Measurements from ENCODE around the gene ASTN2.

Gene ASTN2

DNA sequence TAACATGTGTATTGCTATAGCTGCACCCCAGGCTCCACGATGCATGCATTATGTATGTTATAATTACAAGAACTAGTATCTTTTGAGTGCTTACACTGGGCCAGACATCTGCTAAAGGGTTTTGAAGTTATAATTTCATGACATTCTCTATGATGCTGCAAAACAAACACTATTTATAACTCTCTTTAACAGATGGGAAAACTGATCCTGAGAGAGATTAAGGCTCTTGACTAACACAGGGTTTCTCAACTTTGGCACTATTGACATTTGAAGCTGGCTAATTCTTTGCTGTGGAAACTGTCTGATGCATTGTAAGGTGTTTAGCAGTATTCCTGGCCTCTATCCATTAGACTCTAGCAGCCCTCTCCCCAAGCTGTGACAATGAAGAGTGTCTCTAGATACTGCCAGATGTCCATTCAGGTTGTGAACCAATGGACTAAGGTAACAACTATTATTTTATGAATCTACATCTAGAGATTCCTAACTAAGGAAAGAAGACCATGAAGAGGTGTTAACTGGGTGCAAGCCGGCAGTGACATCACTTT is 258.6 kb downstream of the ASTN2 start:
- in situ Hi-C loops (cut with MboI; ENCODE audit: low pct_unique_long_range_greater_than_20kb, low sequenced_read_pairs, unreplicated experiment), result no loop called here
- TF ChIP-seq, protein P1, sequence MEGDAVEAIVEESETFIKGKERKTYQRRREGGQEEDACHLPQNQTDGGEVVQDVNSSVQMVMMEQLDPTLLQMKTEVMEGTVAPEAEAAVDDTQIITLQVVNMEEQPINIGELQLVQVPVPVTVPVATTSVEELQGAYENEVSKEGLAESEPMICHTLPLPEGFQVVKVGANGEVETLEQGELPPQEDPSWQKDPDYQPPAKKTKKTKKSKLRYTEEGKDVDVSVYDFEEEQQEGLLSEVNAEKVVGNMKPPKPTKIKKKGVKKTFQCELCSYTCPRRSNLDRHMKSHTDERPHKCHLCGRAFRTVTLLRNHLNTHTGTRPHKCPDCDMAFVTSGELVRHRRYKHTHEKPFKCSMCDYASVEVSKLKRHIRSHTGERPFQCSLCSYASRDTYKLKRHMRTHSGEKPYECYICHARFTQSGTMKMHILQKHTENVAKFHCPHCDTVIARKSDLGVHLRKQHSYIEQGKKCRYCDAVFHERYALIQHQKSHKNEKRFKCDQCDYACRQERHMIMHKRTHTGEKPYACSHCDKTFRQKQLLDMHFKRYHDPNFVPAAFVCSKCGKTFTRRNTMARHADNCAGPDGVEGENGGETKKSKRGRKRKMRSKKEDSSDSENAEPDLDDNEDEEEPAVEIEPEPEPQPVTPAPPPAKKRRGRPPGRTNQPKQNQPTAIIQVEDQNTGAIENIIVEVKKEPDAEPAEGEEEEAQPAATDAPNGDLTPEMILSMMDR (IDR thresholded peaks at IDR 0.05; ENCODE audit: extremely low read depth, insufficient read depth, missing control alignments), result no peak
- no peak for DNase-seq (ENCODE audit: low spot score)

DNA sequence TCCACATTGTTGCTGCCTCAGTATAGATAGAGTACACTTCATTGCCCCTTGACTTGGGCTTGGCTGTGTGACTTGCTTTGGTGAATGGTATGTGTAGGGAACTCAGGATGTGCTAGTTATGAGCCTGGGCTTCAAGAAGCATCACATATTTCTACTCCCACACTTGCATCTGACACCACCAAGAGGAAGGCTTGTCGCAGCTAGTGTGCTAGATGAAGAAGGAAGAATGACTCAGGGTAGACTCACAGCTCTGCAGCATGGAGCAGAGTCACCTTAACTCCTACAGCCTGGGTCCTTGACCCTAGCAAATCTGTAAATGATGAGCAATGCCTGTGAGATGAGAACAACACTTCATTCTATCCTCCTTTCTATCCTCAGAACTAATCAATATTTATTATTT is 261.8 kb downstream of the ASTN2 start:
- TF ChIP-seq, protein P1 (IDR thresholded peaks at IDR 0.05; ENCODE audit: extremely low read depth, insufficient read depth, missing control alignments), result no peak
- DNase-seq (ENCODE audit: low spot score), result no peak
- in situ Hi-C loops (cut with MboI; ENCODE audit: low pct_unique_long_range_greater_than_20kb, low sequenced_read_pairs, unreplicated experiment), result no loop called here

DNA sequence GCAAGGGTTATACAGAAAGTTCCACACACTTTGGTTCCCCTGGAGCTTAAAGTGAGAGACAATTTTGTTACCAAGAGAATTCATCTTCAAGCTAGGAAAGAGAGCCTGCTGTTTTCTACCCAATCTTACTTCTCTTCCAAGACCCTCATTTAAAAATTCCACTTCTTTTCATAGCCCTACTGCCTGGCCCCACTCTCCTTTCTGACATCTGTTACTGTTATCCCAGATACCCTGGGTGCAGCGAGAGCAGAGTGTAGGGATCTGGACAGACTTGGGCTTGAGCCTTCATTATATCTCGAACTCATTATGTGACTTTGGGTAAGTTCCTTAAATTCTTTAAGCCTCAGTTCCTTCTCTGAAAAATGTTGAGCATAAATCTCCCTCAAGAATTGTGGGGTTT is 263.1 kb downstream of the ASTN2 start:
- TF ChIP-seq, protein P1 (IDR thresholded peaks at IDR 0.05; ENCODE audit: extremely low read depth, insufficient read depth, missing control alignments), result no peak
- no peak for DNase-seq (ENCODE audit: low spot score)
- in situ Hi-C loops (cut with MboI; ENCODE audit: low pct_unique_long_range_greater_than_20kb, low sequenced_read_pairs, unreplicated experiment), result no loop called here

DNA sequence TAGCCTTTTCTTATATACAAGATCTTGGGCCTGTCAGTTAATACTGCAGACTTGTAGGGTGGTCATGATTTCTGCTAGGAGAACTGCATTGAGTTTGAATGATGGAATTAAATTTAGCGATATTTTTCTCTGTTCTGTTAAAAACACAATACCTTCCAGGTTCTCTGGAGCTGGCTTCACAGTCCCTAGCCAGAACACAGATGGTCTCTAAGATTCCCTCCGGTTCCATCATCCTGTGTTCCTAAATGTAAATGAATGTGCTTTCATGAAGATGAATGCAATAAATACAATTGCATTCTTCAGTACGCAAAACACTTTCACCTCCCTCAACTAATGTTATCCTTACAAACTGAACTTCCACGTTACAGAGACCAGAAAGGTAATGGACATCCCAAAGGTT is 264.9 kb downstream of the ASTN2 start:
- DNase-seq (ENCODE audit: low spot score), result no peak
- TF ChIP-seq, protein P1 (IDR thresholded peaks at IDR 0.05; ENCODE audit: extremely low read depth, insufficient read depth, missing control alignments), result no peak
- in situ Hi-C loops (cut with MboI; ENCODE audit: low pct_unique_long_range_greater_than_20kb, low sequenced_read_pairs, unreplicated experiment), result no loop called here

DNA sequence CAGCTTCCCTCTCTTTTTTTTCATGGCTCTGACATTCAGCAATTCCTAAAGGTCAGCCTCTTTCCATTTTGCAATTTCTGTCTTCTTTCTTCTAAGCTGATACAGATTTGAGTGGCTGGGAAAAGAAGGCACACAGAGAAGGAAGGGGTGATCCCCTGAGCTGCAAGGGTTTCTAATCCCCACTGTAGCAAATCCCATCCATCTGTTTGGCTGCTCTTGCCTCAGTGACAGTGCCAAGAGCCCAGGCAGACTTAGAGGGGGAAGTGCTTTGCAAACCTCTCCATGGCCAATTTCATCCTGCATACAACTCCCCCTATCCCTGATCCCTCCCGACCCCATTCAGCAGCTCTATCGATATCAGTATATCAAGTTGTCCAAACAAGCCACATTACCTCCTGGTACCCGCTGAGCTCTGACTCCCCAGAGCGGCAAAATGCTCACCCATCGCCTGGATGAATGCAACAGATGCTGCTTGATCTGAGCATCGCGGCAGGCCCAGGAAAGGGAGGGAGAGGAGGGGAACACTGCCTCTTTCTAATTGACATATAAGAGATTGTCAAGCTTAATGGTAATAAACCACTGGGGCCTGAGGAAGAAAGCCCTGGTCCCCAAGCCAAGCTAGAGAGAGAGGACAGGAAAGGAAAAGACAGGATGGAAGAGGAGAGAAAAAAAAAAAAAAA is 268.9 kb downstream of the ASTN2 start:
- in situ Hi-C loops (cut with MboI; ENCODE audit: low pct_unique_long_range_greater_than_20kb, low sequenced_read_pairs, unreplicated experiment), result no loop called here
- DNase-seq (ENCODE audit: low spot score), result no peak
- TF ChIP-seq, protein P1 (IDR thresholded peaks at IDR 0.05; ENCODE audit: extremely low read depth, insufficient read depth, missing control alignments), result no peak

DNA sequence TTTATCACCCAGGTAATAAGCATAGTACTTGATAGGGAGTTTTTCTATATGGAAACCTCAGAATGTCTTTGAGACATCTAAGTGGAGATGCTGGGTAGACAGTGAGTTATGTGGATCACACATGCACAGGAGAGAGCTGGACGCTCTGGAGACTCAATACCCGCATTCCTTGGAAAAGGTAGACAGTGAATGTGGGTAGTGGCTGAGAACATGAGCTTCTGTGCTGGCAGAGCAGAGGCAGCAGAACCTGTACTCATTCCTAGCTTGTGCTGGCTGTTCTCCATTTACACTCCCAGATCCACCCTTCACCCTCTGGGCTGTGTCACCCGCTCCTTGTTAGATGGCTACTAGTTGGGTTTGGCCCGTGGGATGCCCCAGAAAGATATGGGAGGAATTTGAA is 269.8 kb downstream of the ASTN2 start:
- TF ChIP-seq, protein P1 (IDR thresholded peaks at IDR 0.05; ENCODE audit: extremely low read depth, insufficient read depth, missing control alignments), result no peak
- in situ Hi-C loops (cut with MboI; ENCODE audit: low pct_unique_long_range_greater_than_20kb, low sequenced_read_pairs, unreplicated experiment), result no loop called here
- DNase-seq (ENCODE audit: low spot score), result no peak

Measured in GM13977 (cell line).